Stimulated activated naive CD8-positive, alpha-beta T cell treated with anti-CD3 and anti-CD28 coated beads, Interleukin-15, Interleukin-2, amounts not matched to agents 100 U/mL and 50 U/mL, for 24 hours (primary cell): Measurements from ENCODE around the gene MITD1.
"Not testable (repeated sequence)": the region's sequence is repeated elsewhere in the genome, so short reads cannot be mapped to it uniquely, and the experiment has no call there.

ENCODE experiments used
- ATAC-seq: fragments of 150-1000 bp; cut with Tn5 transposase; one replicate; pipeline ENCODE4 v1.10.0; 2021
- DNase-seq: peaks from one replicate; pipeline ENCODE4 v3.0.0; 2021

MITD1 gene

DNA sequence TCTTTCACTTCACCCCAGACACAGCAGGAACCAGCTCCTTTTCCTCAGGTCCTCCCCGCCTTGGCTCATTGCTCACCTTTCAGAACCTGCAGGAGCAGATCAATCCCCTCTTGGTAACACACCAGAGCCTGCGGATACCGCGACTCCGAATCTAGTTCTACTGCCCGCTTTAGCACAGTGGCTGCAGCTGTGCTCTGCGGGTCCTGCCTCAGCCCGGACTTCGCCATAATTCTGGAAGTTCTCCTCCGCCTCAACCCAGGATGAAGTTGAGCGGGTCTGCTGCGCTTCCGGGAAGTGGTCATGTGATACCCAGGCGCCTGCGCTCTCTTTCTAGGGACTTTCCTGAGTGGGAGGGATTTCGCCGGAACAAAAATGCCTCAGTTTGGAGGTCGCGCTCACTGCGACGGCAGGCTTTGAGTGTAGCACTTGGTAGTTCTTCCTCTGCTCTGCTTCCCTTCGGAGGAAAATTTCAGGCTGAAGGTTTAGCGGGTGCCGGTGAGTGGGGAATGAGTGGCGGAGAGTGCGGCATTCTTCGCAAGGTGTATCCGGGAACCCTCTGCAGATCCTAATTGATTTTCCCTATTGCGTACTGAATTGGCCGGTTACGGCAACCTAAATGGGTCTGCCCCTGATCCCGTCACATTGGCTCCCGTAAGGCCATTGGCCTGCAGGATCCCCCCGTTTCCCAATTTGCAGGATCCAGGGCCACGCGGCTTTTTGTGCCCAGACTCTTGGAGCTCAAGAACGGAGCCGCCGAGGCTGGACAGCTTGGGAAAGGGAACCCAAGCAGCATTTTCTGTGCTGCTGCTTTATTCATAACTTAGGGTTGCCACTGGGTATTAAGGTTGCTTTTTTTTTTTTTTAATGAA is at the start of gene MITD1, which contains the start of gene MRPL30:
TSS of gene MITD1 (minus strand) at position 304 of the 869 bp plus-strand sequence. CDS start at position 227, 77 bp downstream.
TSS of gene MRPL30 (plus strand) at position 430 of the 869 bp plus-strand sequence. CDS start 5,020 bp downstream, outside the sequence.
- ATAC-seq (peak; percentile 92), DNase-seq (peak; percentile 85)

DNA sequence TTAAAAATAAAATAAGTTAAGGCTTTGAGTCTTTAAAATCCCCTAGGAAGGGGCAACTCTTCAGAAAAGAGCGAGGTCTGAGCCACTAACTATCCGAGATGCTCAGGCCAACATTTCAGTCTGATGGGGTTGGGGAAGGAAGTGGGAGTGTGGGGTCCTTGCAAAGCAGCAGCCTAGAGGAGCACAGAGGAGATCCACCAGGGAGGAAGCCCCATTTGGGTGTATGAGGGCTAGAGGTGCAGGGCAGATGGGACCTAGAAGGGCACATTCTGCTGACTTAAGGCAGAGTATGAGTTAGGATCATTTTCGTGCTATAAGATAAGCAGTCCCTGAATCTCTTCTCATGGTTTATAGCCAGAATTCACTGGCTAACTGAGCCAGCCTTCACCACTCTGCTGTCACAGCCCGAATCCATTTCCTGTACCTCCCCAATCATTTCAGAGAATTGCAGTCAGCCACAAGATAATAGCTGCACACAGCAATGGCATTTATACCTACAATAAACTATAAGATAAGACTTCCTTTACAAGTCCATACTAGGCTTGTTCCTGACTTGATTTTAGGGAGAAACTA is 37.2 kb upstream of the MITD1 start:
- ATAC-seq = no peak
- no peak for DNase-seq

DNA sequence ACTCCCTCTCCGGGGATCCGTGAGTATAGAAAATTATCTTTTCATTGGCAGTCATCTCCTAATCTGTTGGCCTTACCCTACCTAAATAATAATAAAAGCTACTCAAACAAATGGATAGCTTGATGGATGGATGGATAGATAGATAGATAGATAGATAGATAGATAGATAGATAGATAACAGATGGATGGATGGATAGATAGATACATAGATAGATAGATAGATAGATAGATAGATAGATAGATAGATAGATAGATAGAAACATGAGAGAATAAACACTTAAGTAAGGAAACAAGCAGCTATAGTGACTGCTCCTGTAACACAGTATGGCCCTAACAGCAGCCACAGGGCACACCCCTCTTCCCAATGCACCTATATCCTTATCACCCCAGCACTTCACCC is 35.2 kb upstream of the MITD1 start:
- no peak for ATAC-seq
- DNase-seq = no peak

DNA sequence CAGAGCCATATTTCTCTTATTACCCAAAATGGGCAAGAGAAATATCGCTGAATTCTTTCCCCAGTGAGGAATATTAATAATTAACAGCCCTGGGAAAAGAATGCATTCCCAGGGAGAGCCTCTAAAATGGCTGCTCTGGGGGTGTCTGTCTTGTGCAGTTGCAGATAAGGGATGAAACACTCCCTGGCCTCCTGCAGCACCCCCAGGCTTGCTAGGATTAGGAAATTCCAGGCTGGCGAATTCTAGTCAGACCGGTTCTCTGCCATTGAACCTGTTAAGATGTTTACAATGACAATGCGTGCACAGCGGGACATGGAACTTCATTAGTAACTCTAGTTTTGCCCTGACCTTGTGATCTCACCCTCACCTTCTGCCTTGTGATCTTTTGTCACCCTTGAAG is 24.6 kb upstream of the MITD1 start:
- DNase-seq = no peak

DNA sequence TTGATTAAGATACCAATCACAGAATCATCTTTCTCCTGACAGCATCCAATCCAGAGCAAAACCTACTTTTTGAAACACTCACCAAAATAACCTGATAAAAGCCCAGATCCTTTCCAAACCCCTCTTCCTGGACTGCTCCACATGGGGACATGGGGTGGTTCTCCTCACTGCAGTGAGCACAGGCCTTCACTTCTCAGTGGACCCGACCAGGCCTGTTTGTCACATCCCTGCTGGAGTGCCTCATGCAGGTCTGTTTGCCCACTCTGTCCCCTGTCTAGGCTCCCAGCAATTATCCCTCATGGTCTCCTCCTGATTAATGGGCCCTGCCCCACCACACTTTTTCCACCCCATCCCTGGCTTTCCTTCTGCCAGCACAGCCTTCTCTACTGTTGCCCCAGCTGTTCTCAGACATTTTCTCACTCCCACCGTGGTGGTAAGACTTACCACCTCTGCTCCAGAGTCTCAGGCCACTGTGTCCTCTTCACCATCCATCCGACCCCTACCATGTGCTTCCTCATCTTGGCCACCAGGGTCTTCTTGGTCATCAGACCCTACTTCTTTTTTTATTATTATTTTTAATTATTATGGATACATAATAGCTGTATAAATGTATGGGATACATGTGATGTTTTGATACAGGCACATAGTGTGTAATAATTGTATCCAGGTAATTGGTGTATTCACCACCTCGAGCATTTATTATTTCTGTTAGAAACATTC is 21.3 kb upstream of the MITD1 start:
- ATAC-seq (no peak), DNase-seq (no peak)

More for the DNA sequence above, 24.6 kb upstream of the MITD1 start:
- ATAC-seq = no peak

DNA sequence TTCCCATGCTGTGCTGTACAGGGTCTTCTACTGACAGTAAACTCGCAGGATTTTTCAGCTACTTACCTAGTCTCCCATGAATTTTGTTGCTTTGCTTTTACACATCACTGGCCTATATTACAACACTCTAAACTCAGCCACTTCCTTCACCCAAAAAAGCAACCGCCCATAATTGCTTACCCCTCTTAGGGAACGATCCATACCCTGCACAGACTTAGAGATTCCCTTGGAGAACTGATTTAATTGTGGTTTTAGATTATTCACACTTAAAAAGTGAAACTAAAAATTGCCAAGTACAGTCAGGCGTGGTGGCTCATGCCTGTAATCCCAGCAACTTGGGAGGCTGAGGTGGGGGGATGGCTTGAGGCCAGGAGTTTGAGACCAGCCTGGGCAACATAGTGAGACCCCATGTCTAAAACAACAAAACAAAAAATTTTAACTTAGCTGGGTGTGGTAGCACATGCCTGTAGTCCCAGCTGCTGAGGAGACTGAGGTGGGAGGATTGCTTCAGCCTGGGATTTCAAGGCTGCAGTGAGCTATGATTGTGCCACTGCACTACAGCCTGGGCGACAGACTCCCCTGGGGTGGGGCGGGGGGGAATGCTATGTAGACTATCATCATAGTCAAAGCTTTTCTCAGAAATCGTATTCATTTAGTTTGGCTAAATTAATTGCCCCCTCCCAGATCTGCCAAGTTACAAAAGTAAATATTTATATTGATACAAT is 19.4 kb upstream of the MITD1 start:
- no peak for DNase-seq
- ATAC-seq = no peak

DNA sequence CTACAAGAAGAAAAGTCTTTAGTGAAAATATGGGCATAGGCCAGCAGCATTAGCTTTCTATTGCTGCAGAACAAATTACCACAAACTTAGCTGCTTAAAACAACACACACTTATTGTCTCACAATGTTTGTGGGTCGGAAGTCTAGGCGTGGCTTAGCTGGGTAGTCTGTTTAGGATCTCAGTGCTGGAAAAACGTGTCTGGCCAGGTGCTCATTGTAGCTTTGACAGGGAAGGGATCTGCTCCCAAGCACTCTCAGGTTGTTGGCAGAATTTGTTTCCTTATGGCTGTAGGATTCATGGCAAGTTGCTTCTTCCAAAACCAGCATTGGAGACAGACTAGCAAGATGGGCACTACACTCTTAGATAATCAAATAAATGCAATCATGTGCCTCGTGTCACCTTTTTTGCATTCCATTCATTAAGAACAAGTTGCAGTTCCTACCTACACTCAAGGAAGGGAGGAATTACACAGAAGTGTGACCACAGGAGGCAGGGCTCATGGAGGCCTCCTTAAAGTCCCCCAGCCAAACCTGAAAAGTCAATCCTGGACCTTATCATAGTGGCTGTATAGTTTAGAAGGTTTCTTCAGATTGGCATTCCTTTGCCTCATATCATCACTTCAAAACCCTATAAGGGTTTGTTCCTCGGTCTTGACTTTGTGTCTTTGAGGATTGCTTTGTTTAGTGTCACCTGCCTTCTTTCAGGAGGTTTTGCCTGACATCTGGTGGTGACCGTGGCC is 17.4 kb upstream of the MITD1 start:
- no peak for DNase-seq
- no peak for ATAC-seq

DNA sequence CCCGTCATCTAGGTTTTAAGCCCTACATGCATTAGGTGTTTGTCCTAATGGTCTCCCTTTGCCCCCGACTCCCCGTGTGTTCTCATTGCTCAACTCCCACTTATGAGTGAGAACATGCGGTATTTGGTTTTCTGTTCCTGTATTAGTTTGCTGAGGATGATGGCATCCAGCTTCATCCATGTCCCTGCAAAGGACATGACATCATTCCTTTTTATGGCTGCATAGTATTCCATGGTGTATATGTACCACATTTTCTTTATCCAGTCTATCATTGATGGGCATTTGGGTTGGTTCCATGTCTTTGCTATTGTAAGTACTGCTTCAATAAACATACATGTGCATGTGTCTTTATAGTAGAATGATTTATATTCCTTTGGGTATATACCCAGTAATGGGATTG is 11.5 kb upstream of the MITD1 start:
- DNase-seq, ATAC-seq: not testable (repeated sequence)

DNA sequence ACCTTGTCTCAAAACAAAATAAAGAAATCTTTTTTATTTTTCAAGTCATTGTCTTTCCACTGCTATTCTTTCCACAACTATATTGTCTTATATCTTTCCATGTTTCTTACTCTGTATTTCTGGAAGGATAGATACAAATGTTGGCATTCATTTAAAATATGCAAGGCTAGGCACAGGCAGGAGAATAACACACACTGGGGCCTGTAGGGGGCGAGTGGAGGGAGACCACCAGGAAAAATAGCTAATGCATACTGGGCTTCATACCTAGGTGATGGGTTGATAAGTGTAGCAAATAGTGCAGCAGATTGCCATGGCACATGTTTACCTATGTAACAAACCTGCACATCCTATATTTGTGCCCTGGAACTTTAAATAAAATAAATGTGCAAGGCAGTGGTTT is 9.7 kb upstream of the MITD1 start:
- DNase-seq (no peak), ATAC-seq (no peak)

DNA sequence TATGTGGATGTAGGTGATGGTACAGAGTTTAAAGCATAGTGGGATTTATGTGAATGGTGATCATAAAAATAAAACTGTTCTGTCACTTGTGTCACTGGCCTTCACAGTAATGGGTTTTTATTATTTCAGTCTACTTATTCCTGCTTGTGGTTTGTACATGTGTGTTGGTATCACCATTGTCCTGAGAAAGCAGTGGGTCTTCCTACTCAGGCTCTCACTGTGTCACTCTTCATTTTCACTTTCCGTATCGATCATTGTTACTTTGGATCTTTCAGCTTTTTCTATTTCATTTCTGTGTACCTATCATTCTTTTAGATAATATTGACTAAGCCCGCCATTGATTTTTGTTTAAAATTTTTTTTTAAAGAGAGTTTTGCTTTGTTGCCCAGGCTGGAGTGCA is 7.5 kb upstream of the MITD1 start:
- ATAC-seq (no peak), DNase-seq (no peak)

DNA sequence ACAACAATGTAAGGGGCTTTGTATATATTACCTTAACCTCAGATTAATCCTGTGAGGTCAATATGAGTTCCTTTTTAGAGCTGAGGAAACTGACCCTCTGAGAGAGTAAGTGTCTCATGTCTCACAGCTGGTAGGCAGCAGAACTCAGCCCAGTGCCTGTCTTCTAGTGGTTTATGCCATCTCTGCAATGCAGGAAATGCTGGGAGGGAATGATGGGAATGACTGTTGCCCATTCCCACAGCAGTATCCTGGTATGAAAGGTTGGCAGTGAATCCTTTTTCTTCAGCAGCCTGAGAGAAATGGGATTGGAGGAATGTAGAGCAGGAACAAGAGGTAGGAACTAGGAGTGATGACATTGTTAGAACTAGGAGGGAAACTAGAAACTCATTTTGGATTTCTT is 6.2 kb upstream of the MITD1 start:
- no peak for DNase-seq
- ATAC-seq = no peak

DNA sequence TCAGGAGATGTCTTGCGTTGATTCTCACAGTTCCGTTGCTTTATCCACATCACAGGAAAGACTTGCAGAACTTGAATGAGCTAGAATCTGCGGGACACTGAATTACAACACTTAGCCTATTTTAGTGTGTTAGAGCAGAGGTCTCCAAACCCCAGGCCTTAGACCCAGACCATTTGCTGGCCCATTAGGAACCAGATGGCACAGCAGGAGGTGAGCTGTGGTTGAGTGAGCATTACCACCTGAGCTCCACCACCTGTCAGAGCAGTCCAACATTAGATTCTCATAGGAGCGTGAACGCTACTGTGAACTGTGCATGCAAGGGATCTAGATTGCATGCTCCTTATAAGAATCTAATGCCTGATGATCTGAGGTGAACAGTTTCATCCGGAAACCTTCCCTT is 4.0 kb upstream of the MITD1 start:
- ATAC-seq = no peak
- no peak for DNase-seq

DNA sequence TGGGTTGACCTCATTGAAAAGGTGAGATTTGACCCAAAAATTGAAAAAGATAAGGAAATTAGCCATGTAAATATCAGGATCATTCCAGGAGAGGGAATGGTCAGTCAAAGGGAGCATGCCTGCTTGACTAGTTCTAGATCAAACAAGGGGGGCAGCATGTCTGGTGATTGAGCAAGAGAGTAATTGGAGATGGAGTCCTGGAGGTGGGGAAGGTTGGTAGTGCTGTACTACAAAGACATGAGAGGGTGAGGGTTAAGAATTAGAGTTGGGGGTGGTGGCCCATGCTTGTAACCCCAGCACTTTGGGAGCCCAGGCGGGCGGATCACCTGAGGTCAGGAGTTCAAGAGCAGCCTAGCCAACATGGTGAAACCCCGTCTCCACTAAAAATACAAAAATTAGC is 2.2 kb upstream of the MITD1 start:
- DNase-seq (no peak), ATAC-seq (no peak)

DNA sequence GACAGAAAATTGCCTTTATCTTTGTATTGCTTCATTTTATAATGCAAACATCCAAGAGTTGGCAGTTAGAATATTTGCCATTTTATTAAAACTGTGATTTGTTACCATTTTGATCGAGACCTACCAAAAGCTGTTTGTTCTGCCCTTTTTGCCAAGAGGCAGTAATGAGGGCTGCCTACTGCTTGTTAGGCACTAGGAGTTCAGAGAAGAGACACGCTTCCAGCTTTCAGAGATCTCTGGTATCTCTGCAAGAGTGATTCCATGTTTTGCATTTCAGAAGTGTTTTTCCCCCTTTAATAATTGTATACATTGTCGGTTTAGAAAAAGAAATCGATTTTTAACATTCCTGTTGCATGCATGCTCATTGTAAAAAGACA is 754 bp upstream of the MITD1 start:
- DNase-seq = no peak

DNA sequence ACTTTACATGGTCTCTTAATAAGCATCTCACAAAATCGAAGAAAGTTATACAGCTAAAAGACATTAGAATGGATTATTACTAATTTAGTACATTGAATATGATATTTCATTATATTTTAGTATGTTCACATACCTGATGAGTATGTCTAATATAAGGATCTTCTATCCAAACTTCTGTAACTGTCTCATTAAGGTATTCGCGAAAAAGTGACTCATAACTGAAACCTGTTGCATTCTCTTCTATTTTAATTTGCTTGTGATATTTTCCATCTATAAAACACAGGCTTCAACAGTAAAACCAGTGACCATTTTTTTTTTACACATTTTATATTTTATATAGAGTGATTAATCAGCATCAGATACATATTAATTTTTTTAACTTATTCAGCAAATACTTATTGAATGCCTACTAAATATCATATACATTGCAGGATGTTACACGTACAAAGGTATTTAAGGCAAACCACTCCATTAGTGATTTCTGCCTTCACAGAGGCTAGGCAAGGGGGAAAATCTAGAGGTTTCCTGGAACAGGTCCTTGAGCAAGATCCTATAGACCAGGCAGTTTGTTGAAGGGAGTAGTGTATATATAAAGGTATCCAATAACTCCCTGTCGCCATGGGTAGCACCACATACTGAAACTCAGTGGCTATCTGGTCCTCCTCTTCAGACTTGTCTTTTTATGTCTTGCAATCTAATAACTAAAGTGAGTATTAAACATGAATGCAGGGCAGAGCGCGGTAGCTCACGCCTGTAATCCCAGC is 9.3 kb downstream of the MITD1 start:
- no peak for DNase-seq
- ATAC-seq = peak; percentile 32

More for the DNA sequence above, 754 bp upstream of the MITD1 start:
- ATAC-seq = no peak

DNA sequence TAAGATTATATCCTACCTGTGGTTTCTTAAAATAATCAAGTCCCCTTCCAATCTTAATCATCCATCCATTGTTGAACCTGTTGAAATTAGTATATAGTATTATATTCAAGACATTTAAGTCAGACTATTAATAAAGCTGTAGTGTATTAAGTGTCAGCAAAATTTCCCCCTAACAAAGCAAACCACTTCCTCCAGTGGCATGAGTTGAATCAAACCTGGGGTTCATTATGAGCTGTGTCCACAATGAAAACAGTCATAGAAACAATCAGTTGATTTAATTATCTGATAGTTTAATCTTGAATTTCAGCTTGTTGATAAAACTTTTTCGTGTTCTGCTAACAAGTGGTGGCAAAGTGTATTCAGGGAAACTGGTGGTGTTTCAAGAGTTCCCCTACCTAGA is 11.3 kb downstream of the MITD1 start:
- DNase-seq = no peak
- peak; percentile 28 for ATAC-seq

DNA sequence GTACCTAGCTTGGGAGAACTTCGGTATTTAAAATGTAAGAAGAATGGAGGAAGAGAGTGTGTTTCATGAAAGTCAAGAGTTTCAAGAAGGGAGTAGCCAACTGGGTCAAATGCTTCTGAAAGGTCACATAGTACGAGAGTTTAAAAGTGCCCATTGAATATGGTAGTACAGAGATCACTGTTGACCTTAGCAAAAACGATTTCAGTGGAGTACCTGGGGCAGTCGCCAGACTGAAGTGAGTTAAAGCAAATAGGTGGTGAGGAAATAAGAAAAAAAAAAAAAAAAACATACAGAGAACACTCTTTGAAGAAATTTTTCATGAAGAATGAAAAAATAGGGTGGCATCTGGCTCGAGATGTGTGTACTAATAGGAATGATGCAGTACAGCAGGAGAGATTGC is 14.6 kb downstream of the MITD1 start:
- DNase-seq (no peak), ATAC-seq (no peak)

DNA sequence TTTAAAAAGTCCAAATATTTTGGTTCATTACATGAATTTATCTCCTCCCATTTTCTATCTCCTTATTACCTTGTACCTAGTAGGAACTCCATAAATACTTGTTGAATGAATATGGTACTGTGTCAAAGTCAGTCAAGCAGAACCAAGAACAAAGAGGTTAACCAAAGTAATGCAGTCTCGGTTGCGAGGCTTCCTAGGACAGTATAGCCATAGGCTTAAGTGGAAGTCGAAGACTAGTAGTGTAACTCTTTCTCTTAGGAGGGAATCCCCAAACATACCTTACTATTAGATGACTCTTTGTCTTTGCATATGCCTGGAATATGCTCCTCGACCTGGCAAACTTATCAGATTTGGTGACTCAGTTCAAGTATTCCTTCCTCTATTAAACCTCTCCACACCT is 21.3 kb downstream of the MITD1 start:
- no peak for ATAC-seq
- DNase-seq = no peak

DNA sequence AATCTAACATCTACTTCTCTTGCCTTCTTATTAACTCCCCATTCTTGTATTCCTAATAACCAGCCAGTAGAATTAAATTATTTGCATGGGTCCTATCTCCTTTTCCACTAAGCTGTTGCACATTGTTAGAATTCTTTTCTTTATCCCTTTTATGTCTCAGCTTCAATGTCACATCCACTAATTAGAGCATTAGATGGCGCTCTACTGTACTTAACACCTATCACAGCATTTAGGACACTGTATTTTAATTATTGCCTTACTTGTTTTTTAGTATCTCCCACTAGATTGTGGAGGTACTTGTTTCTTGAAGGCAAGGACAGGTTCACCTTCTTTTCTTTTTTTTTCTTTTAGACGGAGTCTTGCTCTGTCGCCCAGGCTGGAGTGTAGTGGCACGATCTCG is 22.3 kb downstream of the MITD1 start:
- no peak for ATAC-seq

DNA sequence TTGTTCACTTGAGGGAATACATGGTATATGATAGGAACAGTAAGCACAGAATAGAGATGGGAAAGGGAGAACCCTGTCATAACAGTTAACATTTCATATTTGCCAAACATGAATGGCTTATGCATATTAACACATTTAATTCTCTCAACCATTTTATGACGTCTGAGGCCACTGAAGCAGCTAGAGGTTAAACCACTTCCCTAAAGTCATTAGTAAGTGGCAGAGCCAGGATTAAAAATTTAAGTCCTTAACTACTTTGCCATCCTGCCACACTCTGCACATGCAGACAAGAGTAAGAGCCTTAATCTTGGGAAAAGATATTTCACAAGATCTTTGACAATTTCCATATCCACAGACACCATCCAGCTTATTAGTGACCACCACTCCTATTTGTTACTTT is 24.0 kb downstream of the MITD1 start:
- no peak for DNase-seq
- ATAC-seq = no peak

More for the DNA sequence above, 22.3 kb downstream of the MITD1 start:
- DNase-seq = no peak
